Type B pancreatic cell (in vitro differentiated cells): ENCODE data around the gene KLF2. TPM values are rescaled to one million over a fixed set of nuclear protein-coding genes. Genes with fewer than 3 reads are reported as not detected.

Experiments
- DNase-seq: peaks from one replicate; pipeline ENCODE4 v3.0.0; 2021; ENCODE audit warnings: mixed read lengths; ENCODE audit not compliant: unreplicated experiment; ENCODE audit errors: extremely low spot score
- H3K27ac Mint-ChIP-seq: 2 replicates; pipeline ENCODE4 v1.8.0; 2021; ENCODE audit warnings: mild to moderate bottlenecking, mixed read lengths
- H3K27me3 Mint-ChIP-seq: 2 replicates; pipeline ENCODE4 v1.8.0; 2021; ENCODE audit warnings: mixed read lengths
- H3K36me3 Mint-ChIP-seq: 2 replicates; pipeline ENCODE4 v1.8.0; 2021; ENCODE audit warnings: mixed read lengths
- H3K4me1 Mint-ChIP-seq: one replicate; pipeline ENCODE4 v1.8.0; 2021; ENCODE audit warnings: mixed read lengths; ENCODE audit not compliant: unreplicated experiment
- H3K4me3 Mint-ChIP-seq: 2 replicates; pipeline ENCODE4 v1.8.0; 2021; ENCODE audit warnings: mild to moderate bottlenecking, mixed read lengths
- H3K9me3 Mint-ChIP-seq: 2 replicates; pipeline ENCODE4 v1.8.0; 2021; ENCODE audit warnings: mixed read lengths
- CTCF ChIP-seq: fragments of 200-600 bp; sonication (generic); conservative IDR thresholded peaks from 2 replicates; pipeline ENCODE4 v1.5.0; 2021; ENCODE audit warnings: antibody characterized with exemption, mild to moderate bottlenecking
- total RNA-seq: library from RNA; stranded (reverse); gene quantifications from 2 replicates; pipeline ENCODE4 v1.2.1, GENCODE V29; 2021; ENCODE audit warnings: low replicate concordance

Gene KLF2
- total RNA-seq, 1 donor from 2014 or later: 1.4 TPM

GRCh38 chr19:16325641-16326400, 1.2 kb downstream of the KLF2 start:
- Mint-ChIP-seq H3K27ac (peak overlapping the region; percentile 59), H3K9me3 (no peaks in the 10 kb centered on the region), H3K4me3 (peak overlapping the region; percentile 78), H3K36me3 (no peaks in the 10 kb centered on the region), H3K27me3 (peaks cover 80% of the 10 kb centered on the region), H3K4me1 (no peaks in the 10 kb centered on the region)
- DNase-seq: no peak
- TF ChIP-seq CTCF: no peak

GRCh38 chr19:16326401-16327168, 2.0 kb downstream of the KLF2 start:
- no peaks in the 10 kb centered on the region for H3K9me3 Mint-ChIP-seq
- H3K4me1 Mint-ChIP-seq: no peaks in the 10 kb centered on the region
- TF ChIP-seq CTCF: no peak
- peak overlapping the region; percentile 59 for H3K27ac Mint-ChIP-seq
- peaks cover 81% of the 10 kb centered on the region for H3K27me3 Mint-ChIP-seq
- H3K4me3 Mint-ChIP-seq: peak overlapping the region; percentile 78
- DNase-seq: no peak
- H3K36me3 Mint-ChIP-seq: no peaks in the 10 kb centered on the region

- no peak overlapping the region for H3K4me3 Mint-ChIP-seq
- H3K36me3 Mint-ChIP-seq: no peaks in the 10 kb centered on the region
- no peak for DNase-seq
- H3K27ac Mint-ChIP-seq: no peak overlapping the region
- peaks cover 79% of the 10 kb centered on the region for H3K27me3 Mint-ChIP-seq
- no peak for TF ChIP-seq CTCF
- H3K9me3 Mint-ChIP-seq: no peaks in the 10 kb centered on the region
- no peaks in the 10 kb centered on the region for H3K4me1 Mint-ChIP-seq
Measured at GRCh38 chr19:16327169-16327475, 2.5 kb downstream of the KLF2 start.

GRCh38 chr19:16327501-16327900, 2.9 kb downstream of the KLF2 start:
- H3K4me3 Mint-ChIP-seq: peak overlapping the region; percentile 41
- no peak for TF ChIP-seq CTCF
- H3K27me3 Mint-ChIP-seq: peaks cover 75% of the 10 kb centered on the region
- no peaks in the 10 kb centered on the region for H3K36me3 Mint-ChIP-seq
- H3K27ac Mint-ChIP-seq: no peak overlapping the region
- H3K4me1 Mint-ChIP-seq: no peaks in the 10 kb centered on the region
- no peak for DNase-seq
- H3K9me3 Mint-ChIP-seq: no peaks in the 10 kb centered on the region

- no peak for DNase-seq
- H3K4me1 Mint-ChIP-seq: no peaks in the 10 kb centered on the region
- no peak overlapping the region for H3K27ac Mint-ChIP-seq
- TF ChIP-seq CTCF: no peak
- no peaks in the 10 kb centered on the region for H3K9me3 Mint-ChIP-seq
- no peaks in the 10 kb centered on the region for H3K36me3 Mint-ChIP-seq
- peaks cover 68% of the 10 kb centered on the region for H3K27me3 Mint-ChIP-seq
- H3K4me3 Mint-ChIP-seq: no peak overlapping the region
Measured at GRCh38 chr19:16327911-16328823, 3.5 kb downstream of the KLF2 start.
